ENCODE data around the gene ZNF318.

ZNF318 gene

GRCh38 chr6:43299338-43300293 lies 69.8 kb downstream of the ZNF318 start:
- DNase-seq, result no peak

- DNase-seq, result no peak
Observed at GRCh38 chr6:43298565-43299337, 70.7 kb downstream of the ZNF318 start.

DNA sequence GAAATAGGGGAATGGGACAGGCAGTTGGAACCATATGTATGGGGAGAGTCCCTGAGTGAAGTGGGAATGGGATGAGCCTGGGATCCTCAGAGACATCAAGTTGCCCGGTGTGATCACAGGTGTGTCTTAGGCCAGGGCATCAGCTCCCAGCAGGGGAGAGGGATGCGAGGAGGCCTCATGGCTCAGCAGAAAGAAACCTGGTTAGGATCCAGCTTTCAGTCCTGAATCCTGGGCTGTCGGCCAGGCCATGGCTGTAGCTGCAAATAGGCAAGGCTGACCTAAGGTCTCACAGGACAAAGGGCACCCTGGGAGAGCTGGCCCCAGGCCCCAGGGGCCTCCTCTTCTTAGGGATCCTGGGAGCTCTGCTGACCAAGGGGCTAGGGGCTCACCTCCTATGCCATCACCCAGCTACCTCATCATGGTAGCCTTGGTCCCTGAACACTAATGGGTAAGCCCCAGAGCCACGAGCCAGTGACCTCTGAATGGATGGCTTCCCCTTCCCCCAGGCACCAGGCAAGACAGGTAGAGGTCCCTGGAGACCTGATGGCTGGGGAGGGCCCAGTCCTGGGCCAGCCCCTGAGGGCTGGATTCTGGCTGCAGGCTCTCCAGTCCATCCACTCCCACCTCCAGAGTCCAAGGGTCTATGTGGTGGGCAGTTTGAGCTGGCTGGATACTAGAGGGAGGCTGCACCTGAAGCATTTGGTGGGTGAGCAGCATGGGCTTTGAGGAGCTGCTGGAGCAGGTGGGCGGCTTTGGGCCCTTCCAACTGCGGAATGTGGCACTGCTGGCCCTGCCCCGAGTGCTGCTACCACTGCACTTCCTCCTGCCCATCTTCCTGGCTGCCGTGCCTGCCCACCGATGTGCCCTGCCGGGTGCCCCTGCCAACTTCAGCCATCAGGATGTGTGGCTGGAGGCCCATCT lies 71.5 kb downstream of the ZNF318 start, which contains the start of gene SLC22A7:
SLC22A7 (plus strand) TSS at position 617 of the 921 bp plus-strand sequence; CDS start at position 716, 99 bp downstream.
- DNase-seq, result no peak

GRCh38 chr6:43296780-43297497 lies 72.5 kb downstream of the ZNF318 start:
- no peak for DNase-seq

GRCh38 chr6:43295456-43295855 lies 74.0 kb downstream of the ZNF318 start:
- DNase-seq, result no peak

DNA sequence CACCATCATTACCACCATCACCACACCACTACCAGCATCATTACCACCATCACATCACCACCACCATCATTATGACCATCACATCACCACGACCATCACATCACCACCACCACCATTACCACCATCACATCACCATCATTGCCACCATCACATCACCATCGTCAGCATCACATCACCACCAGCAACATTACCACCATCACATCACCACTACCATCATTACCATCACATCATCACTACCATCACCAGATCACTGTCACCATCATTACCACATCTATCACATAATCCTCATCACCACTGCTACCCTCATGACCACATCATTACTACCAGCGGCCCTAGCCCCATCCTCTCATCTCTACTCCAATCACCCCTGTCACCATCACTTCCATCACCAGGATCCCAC lies 74.9 kb downstream of the ZNF318 start:
- no peak for DNase-seq

DNA sequence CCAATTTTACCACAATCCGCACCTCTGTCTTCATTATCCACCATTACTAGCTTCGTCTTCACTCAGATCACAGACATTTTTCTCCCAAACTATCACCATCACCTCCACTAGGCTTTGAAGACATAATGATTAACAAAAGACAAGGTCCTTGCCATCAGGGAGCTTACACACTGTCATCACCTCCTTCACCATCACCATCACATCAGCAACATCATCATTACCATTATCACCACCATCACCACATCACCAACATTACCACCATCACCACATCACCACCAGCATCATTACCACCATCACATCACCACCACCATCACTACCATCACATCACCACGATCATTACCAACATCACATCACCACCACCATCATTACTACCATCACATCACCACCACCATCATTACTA lies 75.7 kb downstream of the ZNF318 start:
- no peak for DNase-seq

GRCh38 chr6:43292763-43293318 lies 76.6 kb downstream of the ZNF318 start:
- DNase-seq, result no peak

- DNase-seq, result no peak
Observed at GRCh38 chr6:43292341-43292740, 77.1 kb downstream of the ZNF318 start.

DNA sequence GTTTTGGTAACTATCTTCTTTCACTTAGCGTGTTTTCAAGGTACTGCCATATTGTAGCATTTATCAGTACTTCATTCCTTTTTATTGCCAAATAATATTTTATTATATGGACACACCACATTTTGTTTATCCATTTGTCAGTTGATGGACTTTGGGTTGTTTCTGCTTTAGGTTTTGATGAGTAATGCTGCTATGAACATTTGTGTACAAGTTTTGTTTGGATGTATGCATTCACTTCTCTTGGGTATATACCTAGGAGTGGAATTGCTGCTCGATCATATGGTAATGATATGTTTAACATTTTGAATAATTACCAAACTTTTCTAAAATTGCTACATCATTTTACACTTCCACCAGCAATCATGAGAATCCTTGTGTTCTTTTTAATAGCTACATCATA lies 77.7 kb downstream of the ZNF318 start:
- no peak for DNase-seq

- DNase-seq, result no peak
Observed at GRCh38 chr6:43290905-43291355, 78.5 kb downstream of the ZNF318 start.

DNA sequence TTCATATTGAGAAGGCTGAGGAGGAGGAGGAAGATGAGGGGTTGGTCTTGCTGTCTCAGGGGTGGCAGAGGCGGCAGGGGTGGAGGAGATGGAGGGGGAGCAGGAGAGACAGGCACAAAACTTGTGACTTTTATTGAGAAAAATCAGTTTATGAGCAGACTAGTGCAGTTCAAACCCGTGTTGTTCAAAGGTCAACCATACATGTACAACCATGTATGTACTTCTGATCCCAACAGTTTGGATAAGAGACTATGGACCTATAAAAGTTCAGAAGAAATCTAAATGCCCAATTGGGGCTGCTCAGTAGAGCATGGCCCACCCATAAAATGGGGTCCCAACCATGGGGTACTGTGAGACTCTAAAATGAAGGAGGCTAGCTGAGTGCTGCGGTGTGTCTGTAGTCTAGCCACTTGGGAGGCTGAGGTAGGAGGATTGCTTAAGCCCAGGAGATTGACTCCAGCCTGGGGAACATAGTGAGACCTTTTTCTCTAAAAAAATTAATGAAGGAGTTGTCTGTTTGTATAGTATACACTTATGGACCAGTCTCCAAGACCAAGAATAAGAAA lies 79.0 kb downstream of the ZNF318 start:
- no peak for DNase-seq

- no peak for DNase-seq
Observed at GRCh38 chr6:43287717-43288679, 81.4 kb downstream of the ZNF318 start.

- DNase-seq, result peak; percentile 20
Observed at GRCh38 chr6:43286980-43287716, 82.3 kb downstream of the ZNF318 start.

DNA sequence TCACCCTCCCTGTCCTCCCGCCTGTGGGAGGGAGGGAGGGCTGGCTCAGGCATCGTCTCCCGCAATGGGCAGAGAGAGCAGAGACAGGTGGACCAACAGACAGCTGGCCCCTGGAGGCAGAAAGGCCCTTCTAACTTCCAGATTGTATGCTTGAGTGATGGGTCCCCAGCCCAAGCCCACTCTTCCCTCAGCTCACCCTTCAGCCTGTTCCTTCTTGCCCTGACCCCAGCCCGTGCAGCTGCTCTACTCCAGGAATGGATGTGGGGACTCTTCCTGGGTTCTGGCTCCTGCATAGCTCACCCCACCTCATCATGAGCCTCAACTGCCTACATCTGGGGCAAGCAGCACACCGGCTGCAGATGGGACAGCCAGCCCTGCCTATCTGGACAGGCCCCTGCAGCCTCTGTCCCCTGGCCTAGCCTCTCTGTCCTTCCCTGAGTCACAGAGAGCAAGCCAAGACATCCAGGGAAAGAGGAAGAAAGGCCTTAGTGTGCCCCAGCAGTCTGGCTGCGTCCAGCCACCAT lies 82.9 kb downstream of the ZNF318 start:
- DNase-seq, result no peak

Data from NCI-H69 (cell line).